ENCODE measurements around the gene POGZ.
A peak's percentile ranks its signal among the peaks of the same experiment; 100 is the strongest.

Gene POGZ, protein sequence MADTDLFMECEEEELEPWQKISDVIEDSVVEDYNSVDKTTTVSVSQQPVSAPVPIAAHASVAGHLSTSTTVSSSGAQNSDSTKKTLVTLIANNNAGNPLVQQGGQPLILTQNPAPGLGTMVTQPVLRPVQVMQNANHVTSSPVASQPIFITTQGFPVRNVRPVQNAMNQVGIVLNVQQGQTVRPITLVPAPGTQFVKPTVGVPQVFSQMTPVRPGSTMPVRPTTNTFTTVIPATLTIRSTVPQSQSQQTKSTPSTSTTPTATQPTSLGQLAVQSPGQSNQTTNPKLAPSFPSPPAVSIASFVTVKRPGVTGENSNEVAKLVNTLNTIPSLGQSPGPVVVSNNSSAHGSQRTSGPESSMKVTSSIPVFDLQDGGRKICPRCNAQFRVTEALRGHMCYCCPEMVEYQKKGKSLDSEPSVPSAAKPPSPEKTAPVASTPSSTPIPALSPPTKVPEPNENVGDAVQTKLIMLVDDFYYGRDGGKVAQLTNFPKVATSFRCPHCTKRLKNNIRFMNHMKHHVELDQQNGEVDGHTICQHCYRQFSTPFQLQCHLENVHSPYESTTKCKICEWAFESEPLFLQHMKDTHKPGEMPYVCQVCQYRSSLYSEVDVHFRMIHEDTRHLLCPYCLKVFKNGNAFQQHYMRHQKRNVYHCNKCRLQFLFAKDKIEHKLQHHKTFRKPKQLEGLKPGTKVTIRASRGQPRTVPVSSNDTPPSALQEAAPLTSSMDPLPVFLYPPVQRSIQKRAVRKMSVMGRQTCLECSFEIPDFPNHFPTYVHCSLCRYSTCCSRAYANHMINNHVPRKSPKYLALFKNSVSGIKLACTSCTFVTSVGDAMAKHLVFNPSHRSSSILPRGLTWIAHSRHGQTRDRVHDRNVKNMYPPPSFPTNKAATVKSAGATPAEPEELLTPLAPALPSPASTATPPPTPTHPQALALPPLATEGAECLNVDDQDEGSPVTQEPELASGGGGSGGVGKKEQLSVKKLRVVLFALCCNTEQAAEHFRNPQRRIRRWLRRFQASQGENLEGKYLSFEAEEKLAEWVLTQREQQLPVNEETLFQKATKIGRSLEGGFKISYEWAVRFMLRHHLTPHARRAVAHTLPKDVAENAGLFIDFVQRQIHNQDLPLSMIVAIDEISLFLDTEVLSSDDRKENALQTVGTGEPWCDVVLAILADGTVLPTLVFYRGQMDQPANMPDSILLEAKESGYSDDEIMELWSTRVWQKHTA (N-terminal part only)

DNA sequence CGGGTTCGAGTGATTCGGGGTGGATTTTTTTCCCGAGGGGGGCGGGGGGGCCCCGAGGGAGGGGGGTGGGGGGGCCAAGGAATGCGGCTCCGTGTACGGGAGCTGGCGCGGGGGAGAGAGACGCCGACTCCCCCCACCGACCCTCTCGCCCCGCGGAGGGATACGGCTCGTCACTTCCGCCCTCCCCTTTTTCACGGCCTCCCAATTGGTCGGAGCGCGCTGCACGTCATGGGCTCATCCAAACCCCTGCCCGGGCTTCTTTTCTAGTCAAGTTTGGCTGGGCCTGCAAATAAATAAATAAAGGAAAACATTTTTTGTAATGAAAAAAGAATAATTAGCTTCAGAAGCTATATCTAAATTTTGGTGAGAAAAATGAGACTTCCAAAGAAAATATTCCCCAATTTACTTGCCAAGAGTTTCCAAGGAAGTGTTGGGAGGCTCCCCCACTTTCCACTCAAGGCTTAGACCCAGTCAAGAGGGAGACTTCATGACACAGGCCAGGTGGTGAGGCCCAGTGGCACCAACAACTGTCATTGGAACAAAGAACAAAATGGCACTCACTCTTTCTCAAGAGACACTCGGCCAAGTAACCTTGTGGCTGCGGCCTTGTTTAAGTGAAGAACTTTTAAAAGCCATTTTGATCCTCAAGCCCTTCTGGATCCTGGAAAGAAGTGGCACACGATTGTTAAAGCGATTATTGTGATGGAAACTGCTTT, at the start of gene POGZ:
TSS of gene POGZ (minus strand) at position 164 of the 716 bp plus-strand sequence. CDS start 17,290 bp downstream, outside the sequence.
- DNase-seq (ENCODE audit: low spot score), result peak; percentile 91

DNA sequence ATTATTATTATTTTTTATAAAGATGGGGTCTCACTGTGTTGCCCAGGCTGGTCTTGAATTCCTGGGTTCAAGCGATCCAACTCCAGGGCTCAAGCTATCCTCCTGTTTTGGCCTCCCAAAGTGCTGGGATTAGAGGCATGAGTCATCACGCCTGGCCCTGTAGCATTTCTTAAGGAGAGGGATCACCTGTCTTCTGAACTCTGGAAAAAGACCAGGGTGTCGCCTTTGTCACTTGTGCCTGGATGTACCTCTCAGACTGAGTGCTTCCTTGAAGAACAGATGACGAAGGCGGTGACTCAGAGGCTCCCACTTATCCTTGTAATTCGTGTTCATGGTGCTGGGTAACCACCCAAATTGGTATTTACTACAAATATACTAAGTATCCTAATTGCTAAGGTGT, 49.5 kb upstream of the POGZ start:
- DNase-seq (ENCODE audit: low spot score), result no peak

DNA sequence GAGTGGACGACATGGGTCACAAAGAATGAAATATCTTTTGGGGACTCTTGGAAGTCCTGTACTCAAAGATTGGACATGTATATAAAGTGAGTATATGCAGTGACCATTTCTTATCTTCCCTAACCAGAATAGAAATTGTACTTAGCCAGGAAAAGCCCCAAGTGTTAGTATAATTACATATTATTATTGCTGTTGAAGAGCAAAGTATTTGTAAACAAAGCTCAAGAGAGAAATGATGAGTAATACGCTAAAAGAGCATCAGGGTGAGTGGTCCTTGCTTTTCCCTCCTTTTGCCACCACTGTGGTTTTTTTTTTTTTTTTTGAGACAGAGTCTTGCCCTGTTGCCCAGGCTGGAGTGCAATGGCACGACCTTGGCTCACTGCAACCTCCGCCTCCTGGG, 45.5 kb upstream of the POGZ start:
- no peak for DNase-seq (ENCODE audit: low spot score)

DNA sequence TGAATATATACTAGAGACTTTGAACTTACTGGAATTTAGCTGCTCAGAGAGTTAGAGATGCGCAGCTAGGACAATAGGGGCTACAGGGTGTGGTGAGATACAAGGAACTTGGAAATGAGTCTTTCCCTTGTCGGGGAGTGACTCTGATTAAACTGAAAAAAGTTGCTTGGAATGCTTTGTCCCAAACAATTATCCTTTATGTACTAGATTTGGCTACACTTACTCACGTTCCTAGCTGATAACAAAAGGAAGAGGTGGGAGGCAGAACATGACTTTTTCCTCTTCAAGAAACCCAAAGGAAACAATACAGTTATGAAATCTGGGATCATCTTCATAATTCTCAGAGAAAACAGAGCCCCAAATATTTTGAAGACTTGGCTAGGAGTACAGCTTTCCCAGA, 45.0 kb upstream of the POGZ start:
- DNase-seq (ENCODE audit: low spot score), result no peak

DNA sequence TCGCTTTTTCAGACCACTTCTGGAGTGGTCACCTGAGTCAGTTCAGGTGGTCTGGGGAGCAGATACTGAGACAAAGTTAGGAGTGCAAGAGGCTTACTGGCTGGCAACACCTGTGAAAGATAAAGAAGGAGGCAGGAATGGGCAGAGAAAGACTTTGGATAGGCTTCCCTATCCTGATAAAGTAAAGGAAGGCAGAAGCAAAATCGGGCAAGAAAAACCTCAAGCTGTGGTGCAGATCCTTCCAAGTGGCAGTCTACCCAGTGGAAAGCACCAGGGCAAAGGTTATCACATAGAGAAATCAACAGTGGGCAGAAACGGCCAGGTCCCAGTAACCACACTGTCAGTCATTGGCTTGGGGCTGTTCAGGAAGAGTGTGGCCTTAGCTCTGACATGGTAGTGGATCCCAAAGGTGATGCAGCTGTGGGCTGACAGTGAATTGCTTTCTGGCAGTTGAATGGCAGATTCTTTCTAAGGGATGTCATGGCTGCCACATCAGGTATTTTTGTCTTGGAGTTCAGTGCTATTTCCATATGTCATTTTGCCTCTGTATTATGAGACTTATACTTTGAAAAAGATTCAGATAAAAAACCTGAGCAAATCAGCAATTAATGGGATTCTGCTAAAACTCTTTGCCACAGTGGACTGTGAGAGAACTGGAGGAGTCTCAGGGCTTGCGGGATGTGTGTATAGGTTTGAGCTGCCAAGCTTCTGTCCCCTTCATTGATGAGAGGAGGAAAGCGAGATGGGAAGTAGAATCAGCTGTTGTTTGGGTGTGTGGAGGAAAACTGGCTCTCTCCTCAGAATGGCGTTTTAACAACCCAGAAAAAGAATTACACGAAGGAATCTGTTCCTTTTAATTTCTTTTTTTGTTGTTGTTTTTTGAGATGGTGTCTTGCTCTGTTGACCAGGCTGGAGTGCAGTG, 43.8 kb upstream of the POGZ start:
- DNase-seq (ENCODE audit: low spot score), result no peak

DNA sequence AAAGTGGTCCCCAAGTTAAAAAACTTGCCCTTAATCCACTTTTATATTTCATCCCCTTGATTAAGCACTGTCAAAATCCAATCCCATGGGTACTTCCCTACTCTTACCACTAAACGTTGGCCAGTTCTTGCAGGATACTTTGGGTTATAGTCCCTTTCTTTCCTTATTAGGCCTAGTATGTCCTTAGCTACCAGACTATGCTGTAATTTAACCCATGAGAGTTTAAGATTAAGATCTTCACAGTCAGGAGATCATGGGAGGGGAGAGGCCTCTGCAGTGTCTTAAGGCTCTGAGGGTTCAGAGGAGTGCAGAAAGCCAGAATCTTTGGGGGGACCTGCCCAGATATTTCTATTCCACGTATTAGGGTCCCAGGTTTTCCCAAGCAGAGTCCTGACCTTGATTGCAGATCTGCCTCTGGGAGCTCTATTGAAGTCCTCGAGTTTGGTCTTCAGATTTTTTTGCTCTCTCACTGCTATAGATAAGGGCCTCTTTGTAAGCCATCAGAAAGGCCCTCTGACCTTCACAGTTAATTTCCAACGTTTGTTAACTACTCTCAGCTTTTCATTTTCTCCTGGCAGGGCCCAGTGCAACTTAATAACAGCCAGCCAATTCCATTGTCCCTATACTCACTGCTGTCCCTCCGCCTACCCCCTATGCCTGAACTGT, 42.9 kb upstream of the POGZ start:
- DNase-seq (ENCODE audit: low spot score), result no peak

DNA sequence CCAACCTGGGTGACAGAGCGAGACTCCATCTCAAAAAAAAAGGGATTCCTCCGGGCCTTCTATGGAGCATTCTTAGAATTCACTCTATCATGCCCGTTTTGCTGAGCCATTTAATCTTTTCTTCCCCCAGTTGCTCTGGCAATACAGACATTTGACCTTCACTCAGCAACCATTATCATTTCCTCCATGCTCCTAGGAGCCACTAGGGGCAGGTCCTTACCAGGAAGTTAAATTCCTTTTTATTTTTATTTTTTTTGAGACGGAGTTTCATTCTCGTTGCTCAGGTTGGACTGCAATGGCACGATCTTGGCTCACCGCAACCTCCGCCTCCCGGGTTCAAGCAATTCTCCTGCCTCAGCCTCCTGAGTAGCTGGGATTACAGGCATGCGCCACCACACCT, 42.2 kb upstream of the POGZ start:
- DNase-seq (ENCODE audit: low spot score), result no peak

DNA sequence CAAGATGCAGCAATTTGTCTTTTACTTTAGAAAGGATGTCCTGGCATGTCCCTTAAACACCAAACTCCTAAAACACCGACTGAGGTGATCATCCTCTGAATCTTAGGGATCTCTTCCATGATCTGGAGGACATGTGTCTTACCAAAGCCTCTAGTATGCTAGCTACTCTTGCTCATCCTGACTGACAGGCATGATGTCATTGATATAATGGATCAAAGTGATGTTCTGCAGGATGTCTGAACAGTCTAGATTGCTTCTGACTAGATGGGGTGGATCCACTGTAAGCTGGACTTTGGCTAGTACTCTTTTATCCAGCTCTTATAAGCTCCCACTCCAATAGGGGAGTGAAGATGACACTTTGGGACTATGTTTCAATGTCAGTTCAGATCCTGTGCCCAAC, 40.6 kb upstream of the POGZ start:
- no peak for DNase-seq (ENCODE audit: low spot score)

DNA sequence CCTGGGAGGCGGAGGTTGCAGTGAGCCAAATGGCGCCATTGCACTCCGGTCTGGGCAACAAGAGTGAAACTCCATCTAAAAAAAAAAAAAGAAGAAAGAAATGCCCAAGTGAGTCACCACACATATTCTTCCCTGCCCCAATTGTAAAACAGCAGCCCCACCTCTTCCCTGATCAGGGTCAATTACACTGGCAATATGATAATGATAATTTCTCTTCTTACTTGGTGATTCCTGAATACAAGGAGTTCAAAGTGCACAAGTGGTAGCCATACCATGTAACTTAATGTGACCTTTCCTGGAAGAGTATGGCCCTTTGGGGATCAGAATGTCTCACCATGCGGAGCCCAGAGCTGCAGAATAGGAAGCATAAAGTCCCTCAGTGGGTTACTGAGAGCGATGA, 40.1 kb upstream of the POGZ start:
- no peak for DNase-seq (ENCODE audit: low spot score)

DNA sequence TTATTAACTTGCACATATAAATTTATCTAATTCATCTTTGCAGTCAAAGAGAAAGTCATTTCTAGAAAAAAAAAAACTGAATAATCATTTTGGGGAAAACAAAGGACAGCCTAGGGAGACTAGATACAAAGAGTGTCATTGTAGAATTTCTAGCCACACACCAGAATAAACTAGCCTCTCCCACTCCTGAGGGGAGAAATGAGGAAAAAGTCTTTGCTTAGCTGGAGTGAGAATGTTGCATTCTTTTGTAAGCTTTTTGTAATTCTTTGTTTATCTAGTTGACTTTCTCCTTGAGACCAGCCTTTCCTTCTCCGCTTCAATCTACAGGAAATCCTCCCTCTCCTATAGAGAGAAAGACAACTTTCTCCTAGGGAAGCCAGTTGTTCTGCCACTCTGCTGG, 36.0 kb upstream of the POGZ start:
- peak; percentile 95 for DNase-seq (ENCODE audit: low spot score)

DNA sequence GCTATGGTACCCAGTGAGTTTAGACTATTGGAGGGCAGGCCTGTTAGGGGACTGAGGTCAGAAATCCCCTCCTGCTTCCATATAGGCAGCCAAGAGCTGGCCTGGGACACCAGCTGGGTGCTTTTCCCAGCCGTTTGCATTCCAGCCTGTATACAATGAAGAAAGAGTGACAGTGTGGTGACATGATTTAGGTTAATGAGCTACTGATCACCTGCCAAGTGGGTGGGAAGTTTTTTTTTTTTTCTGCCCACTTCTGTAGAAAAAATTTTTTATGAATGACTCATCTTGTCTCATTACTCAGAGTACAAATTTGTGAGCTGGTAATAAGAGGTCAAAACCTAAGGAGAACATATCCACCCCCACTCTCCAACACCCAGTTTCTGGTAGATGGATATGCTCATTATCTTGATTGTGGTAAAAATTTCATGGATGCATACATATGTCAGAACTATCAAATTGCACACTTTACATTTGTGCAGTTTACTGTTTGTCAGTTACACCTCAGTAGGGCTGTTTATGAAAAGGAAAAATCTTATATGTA, 35.5 kb upstream of the POGZ start:
- peak; percentile 60 for DNase-seq (ENCODE audit: low spot score)

DNA sequence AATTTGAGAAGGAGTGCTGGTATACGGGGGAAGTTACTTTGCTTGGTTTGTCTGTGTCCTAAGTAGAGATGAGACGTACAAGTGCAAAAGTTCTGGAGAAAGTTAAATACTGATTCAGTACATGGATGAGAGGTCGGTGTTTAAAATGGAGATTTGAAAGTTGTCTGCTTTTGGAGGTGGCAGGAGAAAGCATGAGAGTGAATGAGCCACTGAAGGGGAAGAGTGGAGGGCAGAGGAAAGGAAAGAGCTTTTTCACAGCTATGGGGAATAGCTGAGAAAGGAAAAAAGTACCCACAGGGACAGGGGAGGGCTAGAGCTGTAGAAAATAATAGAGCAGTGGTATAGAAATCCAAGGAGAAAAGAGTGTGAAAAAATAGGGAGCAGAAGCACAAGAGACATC, 33.7 kb upstream of the POGZ start:
- DNase-seq (ENCODE audit: low spot score), result no peak

DNA sequence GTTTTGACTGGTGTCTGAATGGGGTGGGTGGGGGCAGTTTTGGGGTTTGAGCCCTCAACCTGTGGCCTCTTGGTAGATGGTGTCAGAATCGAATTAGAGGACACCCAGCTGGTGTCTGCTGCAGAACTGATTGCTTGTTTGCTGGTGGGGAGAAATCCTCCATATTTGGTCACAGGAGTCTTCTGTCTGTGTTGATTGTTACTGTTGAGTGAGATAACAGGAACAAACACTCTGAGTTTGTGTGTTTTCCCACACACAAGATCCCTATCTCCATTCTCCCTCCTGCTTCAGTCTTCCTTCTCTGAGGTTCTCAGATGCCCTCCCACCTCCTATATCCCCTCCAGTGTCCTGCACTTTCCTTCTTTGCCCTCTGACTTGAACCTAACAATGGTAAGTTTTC, 32.8 kb upstream of the POGZ start:
- DNase-seq (ENCODE audit: low spot score), result no peak

DNA sequence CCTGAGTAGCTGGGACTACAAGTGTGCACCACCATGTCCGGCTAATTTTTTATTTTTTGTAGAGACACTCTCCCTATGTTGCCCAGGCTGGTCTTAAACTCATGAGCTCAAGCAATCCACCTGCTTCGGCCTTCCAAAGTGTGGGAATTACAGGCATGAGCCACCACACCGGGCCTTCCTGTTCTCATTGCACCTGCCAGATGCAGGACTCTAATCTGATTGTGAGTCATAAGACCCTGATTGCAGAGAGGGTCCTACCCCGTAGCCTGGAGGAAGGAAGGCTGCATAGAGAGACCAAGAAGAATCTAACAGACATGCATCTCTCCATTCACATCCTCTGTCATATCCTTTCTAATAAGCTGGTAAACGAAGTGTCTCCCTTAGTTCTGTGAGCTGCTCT, 32.3 kb upstream of the POGZ start:
- no peak for DNase-seq (ENCODE audit: low spot score)

DNA sequence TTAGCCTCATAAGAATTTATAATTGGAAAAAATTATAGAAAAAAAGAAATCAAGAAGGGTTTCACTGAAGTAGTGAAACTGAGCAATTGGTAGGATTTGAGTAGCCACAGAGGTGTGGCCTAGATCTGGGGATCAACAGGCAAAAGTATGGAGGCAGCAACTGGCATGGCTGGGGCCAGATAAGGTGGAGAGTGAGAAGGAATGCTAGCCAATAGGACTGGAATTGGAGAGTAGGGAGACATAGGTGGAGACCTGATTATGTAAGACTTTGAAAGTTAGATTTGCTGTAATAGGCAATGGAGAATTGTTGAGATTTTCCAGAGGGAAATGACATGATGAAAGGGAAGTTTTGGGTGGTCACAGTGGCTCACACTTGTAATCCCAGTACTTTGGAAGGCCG, 27.3 kb upstream of the POGZ start:
- DNase-seq (ENCODE audit: low spot score), result no peak

DNA sequence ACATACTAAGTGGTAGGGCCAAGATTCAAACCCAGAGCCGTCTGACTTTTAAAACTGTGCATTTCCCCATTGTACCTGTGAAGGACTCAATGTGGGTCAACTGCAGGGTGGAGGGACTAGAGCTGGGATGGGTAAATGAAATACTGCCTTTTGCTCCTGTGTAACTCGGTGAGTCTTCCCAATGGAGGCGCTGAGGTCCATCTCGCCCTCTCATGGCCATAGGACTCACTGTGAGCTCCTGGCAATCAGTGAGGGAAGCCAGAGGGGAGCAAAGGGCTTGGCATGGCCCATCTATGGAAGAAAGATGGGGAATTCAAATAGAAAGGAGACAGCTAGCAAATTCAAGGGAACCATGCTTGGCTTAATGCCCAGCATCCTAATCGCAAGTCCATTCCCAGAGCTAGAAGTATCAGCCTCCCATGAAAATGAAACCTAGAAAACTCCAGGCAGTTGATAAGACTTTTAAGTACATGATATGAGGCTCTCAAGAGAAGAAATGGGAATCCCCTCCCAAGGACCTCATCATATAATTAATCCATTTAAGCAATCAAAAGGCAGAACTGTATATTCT, 26.5 kb upstream of the POGZ start:
- DNase-seq (ENCODE audit: low spot score), result no peak

DNA sequence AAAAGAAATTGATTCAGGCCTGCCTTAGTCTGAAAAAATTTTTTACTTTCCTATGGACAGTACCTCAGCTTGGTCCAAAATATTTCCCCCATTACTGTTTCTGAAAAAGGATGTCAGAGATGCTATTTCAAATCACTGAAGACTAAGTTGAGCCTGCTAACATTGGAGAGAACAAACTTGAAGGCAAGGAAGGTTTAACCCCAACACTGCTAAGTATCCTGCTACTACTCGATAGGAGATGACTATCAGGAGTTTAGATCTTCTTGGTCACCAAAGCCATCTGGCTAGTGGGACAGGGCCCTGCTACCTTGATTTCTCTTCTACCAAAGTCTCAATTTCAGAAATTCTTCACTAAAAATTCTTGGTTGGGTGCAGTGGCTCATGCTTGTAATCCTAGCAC, 22.7 kb upstream of the POGZ start:
- no peak for DNase-seq (ENCODE audit: low spot score)

DNA sequence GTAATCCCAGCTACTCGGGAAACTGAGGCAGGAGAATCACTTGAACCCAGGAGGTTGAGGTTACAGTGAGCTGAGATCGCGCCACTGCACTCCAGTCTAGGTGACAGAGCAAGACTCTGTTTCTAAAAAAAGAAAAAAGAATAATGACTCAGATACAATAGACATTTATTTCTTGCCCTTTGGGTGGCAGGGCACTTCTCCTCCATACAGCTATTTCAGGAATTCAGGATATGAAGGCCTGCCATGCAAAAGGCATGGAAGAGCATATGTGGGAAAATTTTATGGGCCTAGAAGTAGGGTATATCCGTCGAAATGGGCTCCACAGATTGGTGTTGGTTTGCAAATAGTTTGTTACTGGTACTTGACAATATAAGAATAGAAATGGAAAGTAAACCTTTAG, 20.2 kb upstream of the POGZ start:
- no peak for DNase-seq (ENCODE audit: low spot score)

DNA sequence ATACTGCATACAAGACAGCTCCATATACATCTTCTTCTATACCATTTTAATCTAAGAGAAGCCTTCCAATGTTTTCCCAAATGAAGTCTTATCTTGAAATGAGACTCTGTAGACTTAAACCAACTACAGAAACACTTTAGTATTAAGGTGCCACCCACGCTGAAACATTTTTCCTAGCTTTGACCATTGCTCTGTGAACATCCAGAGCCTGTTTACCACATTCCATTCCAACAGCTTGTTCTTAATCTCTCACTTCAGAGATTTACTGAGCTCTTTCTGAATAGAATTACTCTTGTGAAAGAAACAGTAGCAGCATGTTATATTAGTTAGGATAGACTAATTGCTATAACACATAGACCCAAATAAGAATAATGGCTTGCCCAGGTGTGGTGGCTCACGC, 19.6 kb upstream of the POGZ start:
- no peak for DNase-seq (ENCODE audit: low spot score)
